Measurements from ENCODE around the gene SPECC1. TPM values are rescaled to one million over a fixed set of nuclear protein-coding genes. Genes with fewer than 3 reads are reported as not detected.

SPECC1 gene
- total and polyA plus RNA-seq, 2 of the 13 experiments (the other 11 are each of a cell fraction or from before 2014, with no cell fraction given), result 2.3 to 6.9 TPM

DNA sequence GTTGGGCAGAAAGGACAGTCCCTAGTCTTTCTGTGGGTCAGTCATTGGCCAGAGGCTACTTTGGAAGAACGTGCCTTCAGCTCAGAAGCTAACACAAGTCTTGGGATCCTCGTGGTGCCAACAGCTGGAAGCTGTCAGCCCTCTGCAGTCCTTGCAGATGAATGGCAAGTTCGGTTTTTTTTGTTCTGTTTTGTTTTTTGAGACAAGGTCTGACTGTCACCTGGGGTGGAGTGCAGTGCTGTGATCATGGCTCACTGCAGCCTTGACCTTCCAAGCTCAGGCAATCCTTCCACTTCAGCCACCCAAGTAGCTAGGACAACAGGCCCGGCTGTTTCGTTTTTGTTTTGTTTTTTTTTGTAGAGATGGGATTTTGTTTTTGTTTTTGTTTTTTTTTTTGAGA, 149.4 kb downstream of the SPECC1 start (continued):
- TF ChIP-seq EP300 (IDR thresholded peaks at IDR 0.05; ENCODE audit: low read depth in 2 of 2, low read length in 2 of 2) (no peak), EP300 (CRISPR knock-in tag; IDR thresholded peaks at IDR 0.05; ENCODE audit: borderline replicate concordance) (no peak), MAFG (CRISPR knock-in tag; IDR thresholded peaks at IDR 0.05) (no peak)

DNA sequence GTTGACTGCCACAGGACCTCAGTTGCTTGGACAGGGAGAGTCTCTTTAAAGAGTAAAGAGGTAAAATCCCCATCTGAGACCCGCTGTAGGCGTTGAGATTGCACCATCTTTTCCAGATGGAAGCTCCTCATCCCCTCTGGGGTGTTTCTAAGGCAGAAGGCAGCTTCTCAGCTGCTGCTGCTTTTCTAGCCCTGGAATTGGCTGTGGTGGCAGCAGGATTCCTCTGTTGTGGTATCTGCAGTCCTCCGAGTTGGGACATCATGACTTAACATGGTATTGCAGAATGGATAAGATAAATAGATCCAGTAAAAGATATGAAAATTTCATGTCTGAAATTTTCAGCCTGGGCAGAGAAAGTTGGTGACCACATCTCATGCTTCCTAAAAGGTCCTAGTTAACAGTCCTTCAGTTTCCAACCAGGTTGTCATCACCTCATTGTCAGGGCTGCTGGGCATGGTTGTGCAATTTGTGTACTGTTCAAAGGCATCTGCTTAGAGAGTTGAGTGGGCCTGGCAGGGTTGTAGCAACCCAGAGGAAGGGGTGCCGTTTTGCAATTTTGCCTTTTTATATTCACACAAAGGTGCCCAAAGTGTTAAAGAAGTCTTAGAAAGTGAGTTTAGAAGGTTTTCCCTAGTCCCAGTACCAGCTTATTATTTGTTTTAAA, 150.4 kb downstream of the SPECC1 start:
- Histone ChIP-seq H3K27me3 (ENCODE audit: control insufficient read depth in 1 of 2, insufficient read depth in 2 of 2, low read length in 2 of 2) (peaks cover 2 to 31% of the 10 kb centered on the region in 2 experiments), H3K9ac (ENCODE audit: insufficient read depth, low read depth, low read length) (no peak overlapping the region), H3K4me2 (ENCODE audit: low read depth, low read length) (no peak overlapping the region), H3K9me3 (ENCODE audit: low read length) (no peaks in the 10 kb centered on the region), H3K4me3 (replicated peaks in 1 of 3; ENCODE audit: insufficient read depth in 1 of 3, low read depth in 2 of 3, low read length in 3 of 3) (no peak overlapping the region), H2AFZ (ENCODE audit: low read length) (no peak overlapping the region), H4K20me1 (ENCODE audit: insufficient read depth, low read length) (no peaks in the 10 kb centered on the region), H3K4me1 (ENCODE audit: insufficient read depth, low read length) (peaks cover 7% of the 10 kb centered on the region; the same call in 1 of the 2 replicates), H3K27ac (ENCODE audit: extremely low read length, insufficient read depth, low read length) (no peak overlapping the region), H3K79me2 (ENCODE audit: insufficient read depth, low read length) (no peaks in the 10 kb centered on the region), H3K36me3 (replicated peaks in 1 of 2; ENCODE audit: control insufficient read depth in 1 of 2, insufficient read depth in 2 of 2, low read length in 2 of 2) (no peaks in the 10 kb centered on the region)
- FAIRE-seq (no peak), ATAC-seq (no peak), DNase-seq (ENCODE audit: low spot score) (no peak)
- CTCF ChIA-PET (ENCODE audit: low intra/inter-chr PET ratio, low total read pairs), result no interaction called here
- TF ChIP-seq KLF6 (CRISPR knock-in tag; IDR thresholded peaks at IDR 0.05) (no peak), GATA4 (IDR thresholded peaks at IDR 0.05; ENCODE audit: borderline replicate concordance, low read depth) (no peak), HMG20A (CRISPR knock-in tag; IDR thresholded peaks at IDR 0.05; ENCODE audit: borderline replicate concordance) (no peak), CEBPG (CRISPR knock-in tag; IDR thresholded peaks at IDR 0.05) (peak; percentile 55), ZNF607 (CRISPR knock-in tag; IDR thresholded peaks at IDR 0.05; ENCODE audit: borderline replicate concordance) (no peak), FOXP1 (IDR thresholded peaks at IDR 0.05) (no peak), FOXP1 (CRISPR knock-in tag; IDR thresholded peaks at IDR 0.05) (0 out of 2 replicates have a peak, but pooled peaks have one; percentile 15), JARID2 (CRISPR knock-in tag; IDR thresholded peaks at IDR 0.05; ENCODE audit: insufficient replicate concordance) (no peak), CEBPB (IDR thresholded peaks at IDR 0.05; ENCODE audit: borderline replicate concordance, low read depth, low read length) (peak; percentile 71; the same call in 1 of the 2 replicates), ESRRA (CRISPR knock-in tag; IDR thresholded peaks at IDR 0.05; ENCODE audit: low read depth) (no peak), SCMH1 (CRISPR knock-in tag; IDR thresholded peaks at IDR 0.05; ENCODE audit: borderline replicate concordance) (no peak), NFE2 (CRISPR knock-in tag; IDR thresholded peaks at IDR 0.05) (no peak), ZNF274 (CRISPR knock-in tag; IDR thresholded peaks at IDR 0.05) (no peak)
- TF ChIP-seq, protein P1, sequence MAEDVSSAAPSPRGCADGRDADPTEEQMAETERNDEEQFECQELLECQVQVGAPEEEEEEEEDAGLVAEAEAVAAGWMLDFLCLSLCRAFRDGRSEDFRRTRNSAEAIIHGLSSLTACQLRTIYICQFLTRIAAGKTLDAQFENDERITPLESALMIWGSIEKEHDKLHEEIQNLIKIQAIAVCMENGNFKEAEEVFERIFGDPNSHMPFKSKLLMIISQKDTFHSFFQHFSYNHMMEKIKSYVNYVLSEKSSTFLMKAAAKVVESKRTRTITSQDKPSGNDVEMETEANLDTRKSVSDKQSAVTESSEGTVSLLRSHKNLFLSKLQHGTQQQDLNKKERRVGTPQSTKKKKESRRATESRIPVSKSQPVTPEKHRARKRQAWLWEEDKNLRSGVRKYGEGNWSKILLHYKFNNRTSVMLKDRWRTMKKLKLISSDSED (CRISPR knock-in tag; IDR thresholded peaks at IDR 0.05), result no peak
- TF ChIP-seq, protein P2, sequence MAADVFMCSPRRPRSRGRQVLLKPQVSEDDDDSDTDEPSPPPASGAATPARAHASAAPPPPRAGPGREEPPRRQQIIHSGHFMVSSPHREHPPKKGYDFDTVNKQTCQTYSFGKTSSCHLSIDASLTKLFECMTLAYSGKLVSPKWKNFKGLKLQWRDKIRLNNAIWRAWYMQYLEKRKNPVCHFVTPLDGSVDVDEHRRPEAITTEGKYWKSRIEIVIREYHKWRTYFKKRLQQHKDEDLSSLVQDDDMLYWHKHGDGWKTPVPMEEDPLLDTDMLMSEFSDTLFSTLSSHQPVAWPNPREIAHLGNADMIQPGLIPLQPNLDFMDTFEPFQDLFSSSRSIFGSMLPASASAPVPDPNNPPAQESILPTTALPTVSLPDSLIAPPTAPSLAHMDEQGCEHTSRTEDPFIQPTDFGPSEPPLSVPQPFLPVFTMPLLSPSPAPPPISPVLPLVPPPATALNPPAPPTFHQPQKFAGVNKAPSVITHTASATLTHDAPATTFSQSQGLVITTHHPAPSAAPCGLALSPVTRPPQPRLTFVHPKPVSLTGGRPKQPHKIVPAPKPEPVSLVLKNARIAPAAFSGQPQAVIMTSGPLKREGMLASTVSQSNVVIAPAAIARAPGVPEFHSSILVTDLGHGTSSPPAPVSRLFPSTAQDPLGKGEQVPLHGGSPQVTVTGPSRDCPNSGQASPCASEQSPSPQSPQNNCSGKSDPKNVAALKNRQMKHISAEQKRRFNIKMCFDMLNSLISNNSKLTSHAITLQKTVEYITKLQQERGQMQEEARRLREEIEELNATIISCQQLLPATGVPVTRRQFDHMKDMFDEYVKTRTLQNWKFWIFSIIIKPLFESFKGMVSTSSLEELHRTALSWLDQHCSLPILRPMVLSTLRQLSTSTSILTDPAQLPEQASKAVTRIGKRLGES (CRISPR knock-in tag; IDR thresholded peaks at IDR 0.05; ENCODE audit: borderline replicate concordance), result no peak
- BruUV-seq (replicated peaks), result no TSS peak
- POLR2A ChIA-PET, result no interaction called here
- intact Hi-C loops (cut with micrococcal nuclease; ENCODE audit: unreplicated experiment), result no loop called here
- in situ Hi-C loops (cut with HindIII; ENCODE audit: extremely low pct_ligation_motif_present, low pct_unique_long_range_greater_than_20kb), result no loop called here
- 53% methylated on average over 4 of the region's 4 CpGs for WGBS (ENCODE audit: low lambda C conversion rate)
